IMR-90 (cell line): Measurements from ENCODE around the gene RIPK3. TPM values are rescaled to one million over a fixed set of nuclear protein-coding genes. Genes with fewer than 3 reads are reported as not detected.

Source experiments
- ATAC-seq: fragments of 200-7000 bp; cut with Tn5 transposase; 2 replicates; pipeline ENCODE4 v1.9.1; 2020; ENCODE audit warnings: low read depth, mild to moderate bottlenecking, moderate library complexity
- BruUV-seq: library from RNA; stranded (reverse); fragments of 400-500 nt; replicated peaks from 2 replicates; lab custom pipeline; 2021; lab: Mats Ljungman, UMichigan
- CTCF ChIA-PET: fragments of 300-600 bp; formaldehyde crosslinking; extraction: SDS; loops from one replicate; lab custom pipeline; 2021; ENCODE audit warnings: antibody characterized with exemption; lab: Yijun Ruan, JAX
- POLR2A ChIA-PET: fragments of 300-600 bp; sonication (Branson Sonifier 250); formaldehyde crosslinking; loops from one replicate; lab custom pipeline; 2022; ENCODE audit warnings: antibody characterized with exemption; ENCODE audit not compliant: unreplicated experiment; lab: Charles Lee
- DNase-seq: peaks from one replicate; pipeline ENCODE4 v3.0.0; 2013
- H2AFZ ChIP-seq: replicated peaks from 2 replicates; pipeline ENCODE3; 2013; ENCODE audit warnings: low read length, mild to moderate bottlenecking; ENCODE audit not compliant: poor library complexity
- H2AK5ac ChIP-seq: 2 replicates; pipeline ENCODE4 v1.6.1; 2013; ENCODE audit warnings: low read depth, low read length, inconsistent platforms
- H2AK9ac ChIP-seq: replicated peaks from 2 replicates; pipeline ENCODE3; 2013; ENCODE audit warnings: mild to moderate bottlenecking, low read depth, low read length, moderate library complexity; ENCODE audit not compliant: poor library complexity
- H2BK120ac ChIP-seq: 2 replicates; pipeline ENCODE4 v1.6.1; 2013; ENCODE audit warnings: low read depth, low read length, inconsistent platforms
- H2BK15ac ChIP-seq: 3 replicates; pipeline ENCODE4 v1.6.1; 2013; ENCODE audit warnings: low read depth, low read length, inconsistent platforms
- H2BK20ac ChIP-seq: 2 replicates; pipeline ENCODE4 v1.6.1; 2013; ENCODE audit warnings: low read depth, mild to moderate bottlenecking, inconsistent platforms, low read length, moderate library complexity
- H2BK5ac ChIP-seq: 2 replicates; pipeline ENCODE4 v1.6.1; 2013; ENCODE audit warnings: mild to moderate bottlenecking, low read depth, low read length, inconsistent platforms; ENCODE audit not compliant: poor library complexity, severe bottlenecking
- H3K14ac ChIP-seq: replicated peaks from 2 replicates; pipeline ENCODE4 v1.6.1; 2013; ENCODE audit warnings: low read depth, low read length, inconsistent platforms
- H3K18ac ChIP-seq: 2 replicates; pipeline ENCODE4 v1.6.1; 2013; ENCODE audit warnings: low read depth, low read length, control low read depth
- H3K23ac ChIP-seq: 2 replicates; pipeline ENCODE4 v1.6.1; 2013; ENCODE audit warnings: low read depth, low read length, inconsistent platforms
- H3K27ac ChIP-seq: 2 replicates; pipeline ENCODE4 v1.5.1; 2013; ENCODE audit warnings: mild to moderate bottlenecking, control low read depth, low read length; ENCODE audit not compliant: insufficient read depth
- H3K27me3 ChIP-seq: 2 replicates; pipeline ENCODE4 v1.6.1; 2013; ENCODE audit warnings: low read length; ENCODE audit not compliant: control insufficient read depth, insufficient read depth
- H3K36me3 ChIP-seq: 2 replicates; pipeline ENCODE4 v1.6.1; 2013; ENCODE audit warnings: low read length, mixed read lengths; ENCODE audit not compliant: control insufficient read depth, insufficient read depth
- H3K4ac ChIP-seq: 2 replicates; pipeline ENCODE4 v1.6.1; 2013; ENCODE audit warnings: low read depth, low read length, inconsistent platforms
- H3K4me1 ChIP-seq: 2 replicates; pipeline ENCODE4 v1.6.1; 2013; ENCODE audit warnings: low read length, mixed read lengths; ENCODE audit not compliant: control insufficient read depth, insufficient read depth
- H3K4me2 ChIP-seq: 2 replicates; pipeline ENCODE4 v1.6.1; 2013; ENCODE audit warnings: low read depth, mild to moderate bottlenecking, control low read depth, low read length, moderate library complexity
- H3K4me3 ChIP-seq: 2 replicates; pipeline ENCODE4 v1.5.1; 2013; ENCODE audit warnings: low read depth, mild to moderate bottlenecking, control low read depth, low read length, moderate library complexity; ENCODE audit not compliant: insufficient read depth
- H3K56ac ChIP-seq: 2 replicates; pipeline ENCODE4 v1.6.1; 2013; ENCODE audit warnings: low read length, inconsistent platforms; ENCODE audit not compliant: insufficient read depth; ENCODE audit errors: extremely low read depth
- H3K79me1 ChIP-seq, 2 experiments: 2 replicates each; pipeline ENCODE4 v1.6.1; 2013; ENCODE audit warnings: low read length in 2 of 2, inconsistent platforms in 1 of 2, low read depth in 1 of 2
- H3K9ac ChIP-seq: 2 replicates; pipeline ENCODE4 v1.6.1; 2013; ENCODE audit warnings: low read depth, low read length, control low read depth
- H3K9me1 ChIP-seq: 2 replicates; pipeline ENCODE4 v1.6.1; 2013; ENCODE audit warnings: low read length, inconsistent platforms; ENCODE audit not compliant: insufficient read depth
- H3K9me3 ChIP-seq: 2 replicates; pipeline ENCODE4 v1.6.1; 2013; ENCODE audit warnings: low read length; ENCODE audit not compliant: control insufficient read depth, insufficient read depth
- H4K20me1 ChIP-seq: 2 replicates; pipeline ENCODE4 v1.6.1; 2013; ENCODE audit warnings: low read length, inconsistent platforms; ENCODE audit not compliant: insufficient read depth
- H4K5ac ChIP-seq: 2 replicates; pipeline ENCODE4 v1.6.1; 2013; ENCODE audit warnings: mild to moderate bottlenecking, low read depth, low read length, control low read depth
- H4K8ac ChIP-seq, 2 experiments: 2 replicates each; pipeline ENCODE4 v1.6.1; 2013; ENCODE audit warnings: low read depth in 2 of 2, low read length in 2 of 2, control low read depth in 1 of 2, inconsistent platforms in 1 of 2
- H4K91ac ChIP-seq: 2 replicates; pipeline ENCODE4 v1.6.1; 2013; ENCODE audit warnings: low read depth, low read length, inconsistent platforms; ENCODE audit not compliant: insufficient read depth
- CHD1 ChIP-seq: IDR thresholded peaks from 2 replicates; pipeline ENCODE4 v1.6.1; 2012; ENCODE audit warnings: low read depth, low read length, improper control_type of control experiment
- MAFK ChIP-seq: IDR thresholded peaks from 2 replicates; pipeline ENCODE4 v1.6.1; 2012; ENCODE audit warnings: low read depth, low read length, improper control_type of control experiment
- MAZ ChIP-seq: IDR thresholded peaks from 2 replicates; pipeline ENCODE4 v1.6.1; 2012; ENCODE audit warnings: low read depth, mild to moderate bottlenecking, low read length, improper control_type of control experiment, moderate library complexity, borderline replicate concordance
- MXI1 ChIP-seq: IDR thresholded peaks from 2 replicates; pipeline ENCODE4 v1.6.1; 2012; ENCODE audit warnings: low read depth, mild to moderate bottlenecking, low read length, moderate library complexity, borderline replicate concordance
- NFE2L2 ChIP-seq: fragments of 150-350 bp; IDR thresholded peaks from 2 replicates; pipeline ENCODE4 v1.6.1; 2016; ENCODE audit warnings: low read depth, mild to moderate bottlenecking, low read length
- RCOR1 ChIP-seq: IDR thresholded peaks from 2 replicates; pipeline ENCODE4 v1.6.1; 2012; ENCODE audit warnings: mild to moderate bottlenecking, low read length, improper control_type of control experiment; ENCODE audit not compliant: insufficient replicate concordance
- RFX5 ChIP-seq: IDR thresholded peaks from 2 replicates; pipeline ENCODE4 v1.8.0; 2012; ENCODE audit warnings: low read depth, mild to moderate bottlenecking, low read length, moderate library complexity
- SMC3 ChIP-seq: fragments of 150-350 bp; IDR thresholded peaks from 2 replicates; pipeline ENCODE4 v1.6.1; 2016; ENCODE audit warnings: low read depth, mild to moderate bottlenecking, antibody characterized with exemption, low read length, moderate library complexity
- WGBS, 2 experiments: methylation state at CpG; one replicate each; pipeline versions ENCODE4 v1.1.5 to v1.1.7; 2013; ENCODE audit warnings: missing lambda C conversion rate in 2 of 2; ENCODE audit not compliant: insufficient read length in 1 of 2; ENCODE audit errors: extremely low coverage in 2 of 2; 5-methylcytosine and 5-hydroxymethylcytosine counted together
- dilution Hi-C: fragments of 300-500 bp; cut with HindIII; formaldehyde crosslinking; loops from one replicate; pipeline ENCODE4 v1.14.3; 2018; ENCODE audit warnings: low sequenced_read_pairs; ENCODE audit not compliant: unreplicated experiment
- in situ Hi-C: fragments of 300-500 bp; cut with MboI; formaldehyde crosslinking; loops from 3 replicates; pipeline ENCODE4 v1.14.3; 2019; ENCODE audit warnings: low sequenced_read_pairs, inconsistent platforms, mixed read lengths
- intact Hi-C: fragments of 100-400 bp; cut with micrococcal nuclease; formaldehyde crosslinking; loops from 2 replicates; pipeline ENCODE4 v1.10.0; 2022
- polyA plus RNA-seq, 3 experiments: library from polyadenylated mRNA; depleted of rRNA; stranded (reverse); fragments of >200 nt; gene quantifications; 2 replicates each; pipeline ENCODE4 v1.2.3, GENCODE V29; 2012; ENCODE audit warnings: low replicate concordance in 1 of 3
- total RNA-seq: library from RNA; depleted of rRNA; stranded (reverse); fragments of >200 nt; gene quantifications from 2 replicates; pipeline ENCODE4 v1.2.3, GENCODE V29; 2012
- TF ChIP-seq, protein P1 (sequence below): fragments of 150-350 bp; IDR thresholded peaks from 2 replicates; pipeline ENCODE4 v1.6.1; 2016; ENCODE audit warnings: low read depth, mild to moderate bottlenecking, low read length, moderate library complexity, borderline replicate concordance

Gene RIPK3
- total and polyA plus RNA-seq, 2 of the 4 experiments (the other 2 are of a cell fraction): 0.09 TPM; not detected in 1

DNA sequence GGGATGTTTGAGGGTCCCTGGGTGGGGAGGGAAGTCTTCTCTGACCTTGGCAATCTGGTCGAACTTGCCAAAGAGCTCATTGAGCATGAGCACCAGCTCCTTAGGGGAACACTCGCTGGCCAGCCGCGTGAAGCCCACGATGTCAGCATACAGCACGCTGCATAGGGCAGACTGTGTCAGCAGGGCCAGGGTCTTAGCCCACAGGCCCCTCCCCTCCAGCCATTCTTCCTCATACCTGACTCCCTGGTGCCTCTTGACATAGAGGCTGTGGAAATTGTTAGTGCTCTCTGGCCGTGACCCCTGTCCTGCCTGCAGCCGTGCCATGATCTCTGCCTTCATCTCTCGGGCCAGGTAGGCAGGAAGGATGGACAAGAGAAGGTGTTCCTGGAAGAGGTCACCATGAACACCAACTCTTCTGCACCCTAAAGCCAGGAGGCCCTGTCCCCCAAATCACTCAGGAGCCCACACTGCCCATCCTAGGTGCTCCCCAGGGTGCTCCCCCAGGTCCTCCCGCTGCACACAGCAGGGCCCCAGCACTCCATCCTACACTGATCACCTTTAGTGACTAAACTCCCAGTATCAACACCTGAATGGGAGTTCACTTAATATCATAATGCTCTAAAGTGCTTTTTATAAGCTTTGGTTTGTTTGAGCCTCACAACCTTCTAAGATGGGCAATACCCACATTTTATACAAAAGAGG, 8.7 kb downstream of the RIPK3 start (continued):
- TF ChIP-seq NFE2L2: no peak

- Histone ChIP-seq H2BK5ac (no peak overlapping the region), H2AFZ (peak overlapping the region; percentile 51), H3K4me2 (no peak overlapping the region), H2BK15ac (no peak overlapping the region), H2AK5ac (no peak overlapping the region; the same call in 1 of the 2 replicates), H4K20me1 (no peaks in the 10 kb centered on the region), H3K4me1 (peaks cover 3% of the 10 kb centered on the region; the same call in 1 of the 2 replicates), H3K4me3 (no peak overlapping the region), H2BK120ac (no peak overlapping the region), H3K27ac (no peak overlapping the region), H4K91ac (no peak overlapping the region), H3K9me1 (no peaks in the 10 kb centered on the region; the same call in 1 of the 2 replicates), H3K14ac (no peak overlapping the region), H2AK9ac (no peak overlapping the region), H2BK20ac (no peak overlapping the region), H3K18ac (no peak overlapping the region), H3K9ac (no peak overlapping the region), H3K56ac (no peak overlapping the region), H3K36me3 (no peaks in the 10 kb centered on the region), H3K9me3 (no peaks in the 10 kb centered on the region), H3K23ac (no peak overlapping the region), H3K4ac (no peak overlapping the region), H3K27me3 (peaks cover 30% of the 10 kb centered on the region), H4K5ac (no peak overlapping the region), H3K79me1 (no peaks in the 10 kb centered on the region), H4K8ac (no peak overlapping the region)
- ATAC-seq: no peak
- ChIA-PET CTCF (interaction anchor here (5.6 kb wide), 1 partner anchor 101 kb away, joined by 63 read pairs; the partner anchor contains the start of genes CBLN3 and KHNYN), POLR2A (no interaction called here)
- no peak for DNase-seq
- in situ Hi-C loops: loop anchor here (5.0 kb wide), 1 partner anchor 108 kb away; no protein-coding TSS in a partner anchor
- intact Hi-C loops: no loop called here
- dilution Hi-C loops: no loop called here
- no TSS peak for BruUV-seq
- no CpG with 5 or more reads among the region's 9 CpGs for WGBS, 2 experiments
- TF ChIP-seq MXI1 (no peak), MAZ (no peak), CHD1 (no peak), MAFK (no peak), RCOR1 (no peak), SMC3 (no peak), RFX5 (no peak)
- TF ChIP-seq, protein P1, sequence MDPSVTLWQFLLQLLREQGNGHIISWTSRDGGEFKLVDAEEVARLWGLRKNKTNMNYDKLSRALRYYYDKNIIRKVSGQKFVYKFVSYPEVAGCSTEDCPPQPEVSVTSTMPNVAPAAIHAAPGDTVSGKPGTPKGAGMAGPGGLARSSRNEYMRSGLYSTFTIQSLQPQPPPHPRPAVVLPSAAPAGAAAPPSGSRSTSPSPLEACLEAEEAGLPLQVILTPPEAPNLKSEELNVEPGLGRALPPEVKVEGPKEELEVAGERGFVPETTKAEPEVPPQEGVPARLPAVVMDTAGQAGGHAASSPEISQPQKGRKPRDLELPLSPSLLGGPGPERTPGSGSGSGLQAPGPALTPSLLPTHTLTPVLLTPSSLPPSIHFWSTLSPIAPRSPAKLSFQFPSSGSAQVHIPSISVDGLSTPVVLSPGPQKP: no peak
These were observed 10.1 kb downstream of the RIPK3 start for GRCh38 chr14:24329736-24330135.
